ENCODE results near the gene ESYT1. TPM values are rescaled to one million over a fixed set of nuclear protein-coding genes. Genes with fewer than 3 reads are reported as not detected.

The ESYT1 gene
- total RNA-seq = 100 to 1,000 TPM; 151 to 245 (median 214) TPM

DNA sequence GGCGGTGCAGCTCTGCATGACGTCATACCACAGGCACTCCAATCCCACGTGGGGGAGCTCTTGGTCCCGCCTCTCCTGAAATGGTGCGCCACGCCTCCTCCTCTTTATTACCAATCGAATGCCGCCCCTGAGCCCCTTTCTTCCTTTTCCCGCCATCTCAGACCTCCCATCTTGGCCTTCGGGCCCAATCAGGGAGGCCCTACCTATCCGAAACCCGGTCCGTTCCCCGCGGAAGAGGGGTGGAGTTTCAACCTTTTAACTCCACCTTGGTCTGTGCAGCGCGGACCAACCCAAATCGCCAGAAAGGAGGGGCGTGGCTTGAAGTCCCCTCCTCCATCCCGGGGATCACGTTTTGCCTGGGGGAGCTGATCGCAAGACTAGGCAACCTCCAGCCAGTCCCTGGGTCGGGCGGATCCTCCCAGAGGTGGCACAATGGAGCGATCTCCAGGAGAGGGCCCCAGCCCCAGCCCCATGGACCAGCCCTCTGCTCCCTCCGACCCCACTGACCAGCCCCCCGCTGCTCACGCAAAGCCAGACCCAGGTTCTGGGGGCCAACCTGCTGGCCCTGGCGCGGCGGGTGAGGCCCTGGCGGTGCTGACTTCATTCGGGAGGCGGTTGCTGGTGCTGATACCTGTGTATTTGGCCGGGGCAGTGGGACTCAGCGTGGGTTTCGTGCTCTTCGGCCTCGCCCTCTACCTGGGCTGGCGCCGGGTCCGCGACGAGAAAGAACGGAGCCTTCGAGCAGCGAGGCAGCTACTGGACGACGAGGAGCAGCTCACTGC is at the start of gene ESYT1:
Gene ESYT1 (plus strand): TSS at position 380 of the 782 bp plus-strand sequence. CDS start 53 bp downstream, at position 433.
- peaks cover 16 to 31% (median 28%) of the 10 kb centered on the region in 4 donors for H3K36me3 ChIP-seq
- H3K4me1 ChIP-seq = peaks cover 40 to 60% (median 52%) of the 10 kb centered on the region in 4 donors
- DNase-seq (ENCODE audit: extremely low spot score) = peak; percentile 100
- TF ChIP-seq POLR2A (IDR thresholded peaks at IDR 0.05; ENCODE audit: low read depth) (peak; percentile 96), EP300 (IDR thresholded peaks at IDR 0.05) (no peak), POLR2AphosphoS5 (IDR thresholded peaks at IDR 0.05) (peak; percentile 99)
- TF ChIP-seq, protein P1, sequence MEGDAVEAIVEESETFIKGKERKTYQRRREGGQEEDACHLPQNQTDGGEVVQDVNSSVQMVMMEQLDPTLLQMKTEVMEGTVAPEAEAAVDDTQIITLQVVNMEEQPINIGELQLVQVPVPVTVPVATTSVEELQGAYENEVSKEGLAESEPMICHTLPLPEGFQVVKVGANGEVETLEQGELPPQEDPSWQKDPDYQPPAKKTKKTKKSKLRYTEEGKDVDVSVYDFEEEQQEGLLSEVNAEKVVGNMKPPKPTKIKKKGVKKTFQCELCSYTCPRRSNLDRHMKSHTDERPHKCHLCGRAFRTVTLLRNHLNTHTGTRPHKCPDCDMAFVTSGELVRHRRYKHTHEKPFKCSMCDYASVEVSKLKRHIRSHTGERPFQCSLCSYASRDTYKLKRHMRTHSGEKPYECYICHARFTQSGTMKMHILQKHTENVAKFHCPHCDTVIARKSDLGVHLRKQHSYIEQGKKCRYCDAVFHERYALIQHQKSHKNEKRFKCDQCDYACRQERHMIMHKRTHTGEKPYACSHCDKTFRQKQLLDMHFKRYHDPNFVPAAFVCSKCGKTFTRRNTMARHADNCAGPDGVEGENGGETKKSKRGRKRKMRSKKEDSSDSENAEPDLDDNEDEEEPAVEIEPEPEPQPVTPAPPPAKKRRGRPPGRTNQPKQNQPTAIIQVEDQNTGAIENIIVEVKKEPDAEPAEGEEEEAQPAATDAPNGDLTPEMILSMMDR (IDR thresholded peaks at IDR 0.05) = peak in 1 of 3 experiments; percentile 13
- 0% methylated on average over 29 of the region's 49 CpGs for WGBS
- H3K9me3 ChIP-seq = no peaks in the 10 kb centered on the region
- peak within 1 kb of the TSS; percentile 78 to 91 (median 87) for H3K4me3 ChIP-seq
- H3K27ac ChIP-seq (replicated peaks in 1 of 4) = peak within 1 kb of the TSS; percentile 94 to 98 (median 98)
- no peaks in the 10 kb centered on the region for H3K27me3 ChIP-seq
- intact Hi-C loops (cut with DNase I) = loop anchor here (2.0 to 10.0 kb wide), 3 partner anchors 61 to 507 kb away; partner anchors contain the start of genes BAZ2A, SMARCC2 and SPRYD4

DNA sequence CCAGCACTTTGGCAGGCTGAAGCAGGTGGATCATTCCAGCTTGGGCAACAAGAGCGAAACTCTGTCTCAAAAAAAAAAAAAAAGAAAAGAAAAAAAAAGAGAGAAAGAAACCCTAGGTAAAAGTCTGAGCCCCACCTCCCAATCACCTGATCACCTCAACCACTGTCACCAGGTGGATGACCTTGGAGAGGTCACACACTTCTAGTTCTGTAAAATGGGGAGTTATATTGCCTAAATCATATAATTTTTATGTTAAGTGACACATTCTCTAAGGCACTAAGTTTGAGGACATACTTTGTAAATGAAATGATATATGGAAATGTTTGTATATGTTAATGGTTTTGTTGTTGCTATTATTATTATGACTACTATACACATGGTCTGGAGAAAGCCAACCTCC is 49.6 kb upstream of the ESYT1 start:
- Histone ChIP-seq H3K9me3 (no peaks in the 10 kb centered on the region), H3K27me3 (peaks cover 0 to 32% (median 12%) of the 10 kb centered on the region in 4 donors), H3K36me3 (no peaks in the 10 kb centered on the region), H3K4me3 (peak overlapping the region in 1 of 4 donors; percentile 66), H3K27ac (replicated peaks in 1 of 4) (peak overlapping the region in 2 of 4 donors; percentile 64 to 75), H3K4me1 (peaks cover 7 to 23% (median 20%) of the 10 kb centered on the region in 4 donors)
- DNase-seq (ENCODE audit: extremely low spot score) = no peak
- 100% methylated on average over 1 of the region's 1 CpG for WGBS
- intact Hi-C loops (cut with DNase I) = no loop called here
- TF ChIP-seq EP300 (IDR thresholded peaks at IDR 0.05) = no peak
- no peak for TF ChIP-seq POLR2AphosphoS5 (IDR thresholded peaks at IDR 0.05)
- TF ChIP-seq, protein P1 (IDR thresholded peaks at IDR 0.05) = no peak
- TF ChIP-seq POLR2A (IDR thresholded peaks at IDR 0.05; ENCODE audit: low read depth) = no peak

GRCh38 chr12:56078931-56079722 is 48.9 kb upstream of the ESYT1 start:
- Histone ChIP-seq H3K9me3 (no peaks in the 10 kb centered on the region), H3K27ac (replicated peaks in 1 of 4) (peak overlapping the region; percentile 64 to 75 (median 70)), H3K36me3 (no peaks in the 10 kb centered on the region), H3K27me3 (peaks cover 0 to 32% (median 12%) of the 10 kb centered on the region in 4 donors), H3K4me1 (peaks cover 7 to 23% (median 20%) of the 10 kb centered on the region in 4 donors), H3K4me3 (peak overlapping the region; percentile 59 to 66 (median 60))
- TF ChIP-seq, protein P1 (IDR thresholded peaks at IDR 0.05) = peak; percentile 60 to 83 (median 73)
- no peak for TF ChIP-seq POLR2A (IDR thresholded peaks at IDR 0.05; ENCODE audit: low read depth)
- no peak for TF ChIP-seq EP300 (IDR thresholded peaks at IDR 0.05)
- TF ChIP-seq POLR2AphosphoS5 (IDR thresholded peaks at IDR 0.05) = peak; percentile 36 to 55
- 7% methylated on average over 16 of the region's 50 CpGs for WGBS
- peak; percentile 93 for DNase-seq (ENCODE audit: extremely low spot score)
- intact Hi-C loops (cut with DNase I) = no loop called here

- Histone ChIP-seq H3K27ac (replicated peaks in 1 of 4) (peak within 1 kb of the TSS; percentile 68 to 78 (median 74)), H3K36me3 (no peaks in the 10 kb centered on the region), H3K9me3 (no peaks in the 10 kb centered on the region), H3K4me1 (peaks cover 7 to 23% (median 20%) of the 10 kb centered on the region in 4 donors), H3K27me3 (peaks cover 0 to 32% (median 12%) of the 10 kb centered on the region in 4 donors), H3K4me3 (peak within 1 kb of the TSS; percentile 59 to 66 (median 60))
- intact Hi-C loops (cut with DNase I) = loop anchor here (2.0 kb wide), 1 partner anchor 23 kb away; no protein-coding TSS in a partner anchor
- TF ChIP-seq EP300 (IDR thresholded peaks at IDR 0.05) = no peak
- no peak for TF ChIP-seq POLR2A (IDR thresholded peaks at IDR 0.05; ENCODE audit: low read depth)
- TF ChIP-seq POLR2AphosphoS5 (IDR thresholded peaks at IDR 0.05) = peak; percentile 9 to 67
- TF ChIP-seq, protein P1 (IDR thresholded peaks at IDR 0.05) = peak in 1 of 3 experiments; percentile 10
- DNase-seq (ENCODE audit: extremely low spot score) = no peak
- under 1% methylated on average over 21 of the region's 59 CpGs for WGBS
These were observed 48.1 kb upstream of the ESYT1 start, which contains the start of gene ERBB3 for GRCh38 chr12:56079723-56080555. Gene ERBB3 (plus strand): TSS chr12:56080165. CDS start chr12:56080301, 136 bp downstream.
